Esophagus squamous epithelium (tissue), 5 donors: ENCODE data around the gene KLF13. TPM values are rescaled to one million over a fixed set of nuclear protein-coding genes. Genes with fewer than 3 reads are reported as not detected.

ENCODE experiments used
- DNase-seq: peaks from one replicate; lab custom pipeline; 2025; lab: John Stamatoyannopoulos, UW
- H3K27ac ChIP-seq, 4 donors: fragments of 200-600 bp; sonication (generic); one replicate each; pipeline ENCODE4 v1.5.1; 2016 to 2019; ENCODE audit warnings: mild to moderate bottlenecking in 1 of 4
- H3K27me3 ChIP-seq, 4 donors: fragments of 200-600 bp; sonication (generic); 1 replicate in 3 of 4; 2 replicates in 1 of 4; pipeline versions ENCODE4 v1.5.1 to v1.6.0; 2017 to 2021; ENCODE audit warnings: antibody characterized with exemption in 1 of 4
- H3K36me3 ChIP-seq, 3 donors: fragments of 200-600 bp; sonication (generic); one replicate each; pipeline ENCODE4 v1.5.1; 2016 to 2019
- H3K4me1 ChIP-seq, 3 donors: fragments of 200-600 bp; sonication (generic); one replicate each; pipeline ENCODE4 v1.5.1; 2017 to 2019
- H3K4me3 ChIP-seq, 4 donors: fragments of 200-600 bp; sonication (generic); 1 replicate in 3 of 4; 2 replicates in 1 of 4; pipeline ENCODE4 v1.5.1; 2016 to 2019; ENCODE audit warnings: mild to moderate bottlenecking in 2 of 4, moderate library complexity in 1 of 4
- H3K9me3 ChIP-seq, 3 donors: fragments of 200-600 bp; sonication (generic); one replicate each; pipeline ENCODE4 v1.5.1; 2016 to 2019
- POLR2A ChIP-seq, 4 donors: fragments of 450-650 bp; IDR thresholded peaks; one replicate each; pipeline ENCODE4 v1.6.1; 2017; ENCODE audit warnings: antibody characterized with exemption in 4 of 4, mild to moderate bottlenecking in 4 of 4, moderate library complexity in 3 of 4
- WGBS, 2 donors: methylation state at CpG; one replicate each; pipeline ENCODE4 v1.1.5; 2018; 5-methylcytosine and 5-hydroxymethylcytosine counted together
- intact Hi-C: fragments of 100-400 bp; cut with DNase I; formaldehyde crosslinking; loops from one replicate; pipeline ENCODE4 v1.15.0; 2022
- total RNA-seq, 4 donors: library from RNA; depleted of rRNA; stranded (reverse); fragments of >200 nt; gene quantifications; one replicate each; pipeline ENCODE4 v1.1.0, GENCODE V29; 2016
- TF ChIP-seq, protein P1 (sequence below), 6 experiments: fragments of 450-650 bp in 4 of 6; fragments of 200-600 bp in 2 of 6; sonication (generic) in 2 of 6; IDR thresholded peaks; one replicate each; pipeline ENCODE4 v1.5.1; 2016 to 2019; ENCODE audit warnings: antibody characterized with exemption in 6 of 6, mild to moderate bottlenecking in 4 of 6, moderate library complexity in 4 of 6
- donor health status: DM: yes; HTN: yes; CAD: no.

KLF13 gene
- total RNA-seq, 4 donors from 2014 or later, result 16.4 to 54.6 (median 41.8) TPM

DNA sequence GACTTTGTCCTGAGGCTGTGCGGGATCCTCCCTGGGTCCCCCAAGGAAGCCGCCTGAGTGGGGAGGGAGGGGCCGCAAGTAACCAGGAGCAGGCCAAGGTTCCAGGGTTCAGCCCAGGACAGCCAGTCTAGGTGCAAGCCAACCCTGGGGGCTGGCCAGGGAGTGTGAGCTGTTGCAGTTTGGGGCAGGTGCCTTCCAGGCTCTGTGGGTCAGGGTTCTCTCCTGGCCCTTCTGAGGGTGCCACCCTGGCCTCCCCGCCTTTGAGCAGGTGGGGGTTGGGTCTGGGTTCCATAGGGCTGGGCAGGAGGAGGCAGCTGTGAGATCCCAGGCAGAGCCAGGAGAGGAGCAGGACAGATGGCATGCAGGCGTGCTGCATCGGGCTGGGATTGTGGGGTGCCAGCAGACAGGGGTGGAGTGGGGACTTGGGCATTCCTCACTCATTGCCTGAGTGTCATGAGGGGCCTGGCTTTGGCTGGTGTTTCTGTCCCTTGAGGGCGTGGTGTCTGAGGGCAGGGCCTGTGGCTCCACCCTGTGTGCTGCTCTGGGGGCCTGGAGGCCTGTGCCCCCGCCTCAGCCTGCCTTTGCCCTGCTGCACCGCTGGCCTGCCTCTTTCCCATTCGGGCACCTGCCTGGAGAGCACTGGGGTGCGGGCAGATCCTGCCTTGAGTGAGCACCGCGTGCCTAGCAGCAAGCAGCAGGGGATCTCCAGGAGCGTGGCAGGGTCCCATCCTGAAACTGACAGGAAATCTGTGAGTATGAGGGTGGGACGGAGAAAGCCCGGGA, 18.4 kb downstream of the KLF13 start:
- H3K4me1 ChIP-seq, result peaks cover 38 to 100% (median 81%) of the 10 kb centered on the region in 3 donors
- TF ChIP-seq, protein P1, sequence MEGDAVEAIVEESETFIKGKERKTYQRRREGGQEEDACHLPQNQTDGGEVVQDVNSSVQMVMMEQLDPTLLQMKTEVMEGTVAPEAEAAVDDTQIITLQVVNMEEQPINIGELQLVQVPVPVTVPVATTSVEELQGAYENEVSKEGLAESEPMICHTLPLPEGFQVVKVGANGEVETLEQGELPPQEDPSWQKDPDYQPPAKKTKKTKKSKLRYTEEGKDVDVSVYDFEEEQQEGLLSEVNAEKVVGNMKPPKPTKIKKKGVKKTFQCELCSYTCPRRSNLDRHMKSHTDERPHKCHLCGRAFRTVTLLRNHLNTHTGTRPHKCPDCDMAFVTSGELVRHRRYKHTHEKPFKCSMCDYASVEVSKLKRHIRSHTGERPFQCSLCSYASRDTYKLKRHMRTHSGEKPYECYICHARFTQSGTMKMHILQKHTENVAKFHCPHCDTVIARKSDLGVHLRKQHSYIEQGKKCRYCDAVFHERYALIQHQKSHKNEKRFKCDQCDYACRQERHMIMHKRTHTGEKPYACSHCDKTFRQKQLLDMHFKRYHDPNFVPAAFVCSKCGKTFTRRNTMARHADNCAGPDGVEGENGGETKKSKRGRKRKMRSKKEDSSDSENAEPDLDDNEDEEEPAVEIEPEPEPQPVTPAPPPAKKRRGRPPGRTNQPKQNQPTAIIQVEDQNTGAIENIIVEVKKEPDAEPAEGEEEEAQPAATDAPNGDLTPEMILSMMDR (IDR thresholded peaks at IDR 0.05), result no peak
- no peak for DNase-seq
- peaks cover 0 to 34% (median 0%) of the 10 kb centered on the region in 3 donors for H3K36me3 ChIP-seq
- H3K27ac ChIP-seq, result peak overlapping the region; percentile 53 to 77 (median 68)
- H3K27me3 ChIP-seq, result no peaks in the 10 kb centered on the region
- H3K4me3 ChIP-seq, result peak overlapping the region in 3 of 4 donors; percentile 7 to 44 (median 8)
- intact Hi-C loops, result no loop called here
- no peaks in the 10 kb centered on the region for H3K9me3 ChIP-seq
- 38 to 65% methylated on average over 3 to 6 of the region's 16 CpGs for WGBS, 2 donors

DNA sequence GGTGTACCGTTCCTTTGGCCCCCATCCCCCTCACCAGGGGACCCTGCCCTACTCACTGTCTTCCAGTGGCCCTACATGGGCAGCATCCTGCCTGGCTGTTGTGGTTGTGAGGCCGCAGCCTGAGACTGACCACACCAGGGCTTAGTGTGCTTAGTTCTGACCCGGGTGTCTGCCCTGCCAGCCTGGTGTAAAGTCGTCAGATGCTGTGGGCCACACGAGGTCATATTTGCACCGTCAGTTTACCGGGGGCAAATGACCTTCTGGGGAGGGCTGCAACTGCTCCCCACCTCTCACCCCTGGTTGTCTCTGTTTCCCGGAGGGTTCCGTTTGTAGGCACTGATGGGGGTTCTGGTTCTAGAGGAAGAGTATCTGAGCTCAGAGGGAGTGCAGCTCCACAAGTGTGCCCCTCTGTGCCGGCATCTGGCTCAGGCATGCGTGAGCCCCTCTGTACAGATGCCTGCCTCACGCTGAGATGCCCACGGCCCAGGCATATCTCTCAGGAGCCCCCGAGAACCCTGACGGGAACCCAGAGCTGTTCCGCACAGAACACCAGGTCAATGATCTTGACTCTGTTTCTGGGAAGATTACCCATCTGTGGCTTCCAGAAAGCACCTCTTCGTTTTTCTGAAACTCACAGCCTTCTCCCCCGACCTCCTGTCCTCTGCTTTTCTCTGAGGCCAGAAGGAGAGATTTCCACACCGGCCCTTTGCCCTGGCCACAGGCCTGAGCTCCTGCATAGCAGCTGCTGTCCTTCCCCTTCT, 19.2 kb downstream of the KLF13 start:
- peak overlapping the region; percentile 53 to 77 (median 68) for H3K27ac ChIP-seq
- no peaks in the 10 kb centered on the region for H3K27me3 ChIP-seq
- H3K36me3 ChIP-seq, result peaks cover 0 to 40% (median 0%) of the 10 kb centered on the region in 3 donors
- TF ChIP-seq, protein P1 (IDR thresholded peaks at IDR 0.05), result no peak
- no peak for TF ChIP-seq POLR2A (IDR thresholded peaks at IDR 0.05)
- H3K4me1 ChIP-seq, result peaks cover 32 to 100% (median 79%) of the 10 kb centered on the region in 3 donors
- WGBS, 2 donors, result 60 to 95% methylated on average over 5 to 10 of the region's 19 CpGs
- DNase-seq, result no peak
- no peaks in the 10 kb centered on the region for H3K9me3 ChIP-seq
- H3K4me3 ChIP-seq, result peak overlapping the region in 3 of 4 donors; percentile 7 to 44 (median 8)
- intact Hi-C loops, result no loop called here

DNA sequence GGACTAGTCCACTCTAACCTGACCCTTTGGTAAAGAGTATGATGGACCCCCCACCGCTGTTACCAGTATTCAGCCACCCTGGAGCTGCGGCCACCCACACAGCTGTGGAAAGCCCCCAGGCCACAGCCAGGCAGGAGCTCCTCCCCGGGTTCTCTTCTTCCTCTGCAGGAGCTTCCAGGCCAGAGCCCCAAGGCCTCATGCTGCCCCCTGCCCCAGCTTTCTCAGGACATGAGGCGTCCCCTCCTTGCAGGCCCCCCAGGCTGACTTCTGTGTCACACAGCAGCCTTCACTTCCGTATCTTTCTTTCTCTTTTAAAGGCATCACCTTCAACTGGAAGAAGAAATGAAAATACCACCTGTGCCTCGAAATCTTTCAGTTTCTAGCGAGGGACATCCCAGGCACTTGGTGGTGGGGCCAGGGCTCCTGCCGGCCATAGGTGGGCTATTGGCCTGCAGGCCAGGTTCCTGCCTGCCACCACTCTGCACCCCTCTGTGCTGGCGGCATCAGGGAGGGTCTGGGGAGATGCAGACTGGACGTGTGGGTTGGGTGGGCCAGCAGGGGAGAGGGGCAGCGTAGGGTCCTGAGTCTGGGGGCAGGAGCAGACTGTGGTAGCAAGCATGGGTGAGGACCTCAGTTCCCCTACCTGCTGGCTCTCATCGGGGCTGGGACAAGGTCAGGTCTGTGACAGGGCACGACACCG, 19.9 kb downstream of the KLF13 start:
- Histone ChIP-seq H3K36me3 (peaks cover 0 to 40% (median 0%) of the 10 kb centered on the region in 3 donors), H3K27me3 (no peaks in the 10 kb centered on the region), H3K4me1 (peaks cover 32 to 100% (median 80%) of the 10 kb centered on the region in 3 donors), H3K4me3 (peak overlapping the region in 2 of 4 donors; percentile 8 to 44), H3K9me3 (no peaks in the 10 kb centered on the region), H3K27ac (peak overlapping the region; percentile 53 to 77 (median 68))
- TF ChIP-seq, protein P1 (IDR thresholded peaks at IDR 0.05), result no peak
- peak in 1 of 4 donors; percentile 7 for TF ChIP-seq POLR2A (IDR thresholded peaks at IDR 0.05)
- DNase-seq, result no peak
- 54 to 73% methylated on average over 5 to 10 of the region's 14 CpGs for WGBS, 2 donors
- intact Hi-C loops, result no loop called here

- peak overlapping the region in 1 of 4 donors; percentile 44 for H3K4me3 ChIP-seq
- peak overlapping the region; percentile 46 to 77 (median 62) for H3K27ac ChIP-seq
- intact Hi-C loops, result no loop called here
- peaks cover 34 to 100% (median 80%) of the 10 kb centered on the region in 3 donors for H3K4me1 ChIP-seq
- 79 to 82% methylated on average over 7 to 10 of the region's 14 CpGs for WGBS, 2 donors
- DNase-seq, result no peak
- H3K9me3 ChIP-seq, result no peaks in the 10 kb centered on the region
- H3K27me3 ChIP-seq, result no peaks in the 10 kb centered on the region
- TF ChIP-seq POLR2A (IDR thresholded peaks at IDR 0.05), result no peak
- TF ChIP-seq, protein P1 (IDR thresholded peaks at IDR 0.05), result no peak
- peaks cover 0 to 40% (median 0%) of the 10 kb centered on the region in 3 donors for H3K36me3 ChIP-seq
Measured at GRCh38 chr15:31347067-31347975, 20.7 kb downstream of the KLF13 start.
